ENCODE measurements around the gene SLIT3.
"Not testable (repeated sequence)": the region's sequence is repeated elsewhere in the genome, so short reads cannot be mapped to it uniquely, and the experiment has no call there.

Gene SLIT3

GRCh38 chr5:168756453-168757391 lies 544.2 kb downstream of the SLIT3 start:
- in situ Hi-C loops (cut with MboI; ENCODE audit: low sequenced_read_pairs), result no loop called here

- in situ Hi-C loops (cut with MboI; ENCODE audit: low sequenced_read_pairs), result no loop called here
Measured at GRCh38 chr5:168755548-168756093, 545.3 kb downstream of the SLIT3 start.

- in situ Hi-C loops (cut with MboI; ENCODE audit: low sequenced_read_pairs), result no loop called here
Measured at GRCh38 chr5:168753691-168754254, 547.2 kb downstream of the SLIT3 start.

- in situ Hi-C loops (cut with MboI; ENCODE audit: low sequenced_read_pairs), result no loop called here
Measured at GRCh38 chr5:168752416-168753190, 548.3 kb downstream of the SLIT3 start.

GRCh38 chr5:168752012-168752411 lies 548.9 kb downstream of the SLIT3 start:
- in situ Hi-C loops (cut with MboI; ENCODE audit: low sequenced_read_pairs), result no loop called here

- in situ Hi-C loops (cut with MboI; ENCODE audit: low sequenced_read_pairs), result no loop called here
Measured at GRCh38 chr5:168750926-168751325, 550.0 kb downstream of the SLIT3 start.

- in situ Hi-C loops (cut with MboI; ENCODE audit: low sequenced_read_pairs), result no loop called here
Measured at GRCh38 chr5:168749391-168750100, 551.4 kb downstream of the SLIT3 start.

GRCh38 chr5:168747987-168748777 lies 552.8 kb downstream of the SLIT3 start:
- in situ Hi-C loops (cut with MboI; ENCODE audit: low sequenced_read_pairs), result no loop called here

- in situ Hi-C loops (cut with MboI; ENCODE audit: low sequenced_read_pairs), result no loop called here
Measured at GRCh38 chr5:168746893-168747640, 553.9 kb downstream of the SLIT3 start.

GRCh38 chr5:168746126-168746892 lies 554.6 kb downstream of the SLIT3 start:
- in situ Hi-C loops (cut with MboI; ENCODE audit: low sequenced_read_pairs), result not testable (repeated sequence)

- in situ Hi-C loops (cut with MboI; ENCODE audit: low sequenced_read_pairs), result no loop called here
Measured at GRCh38 chr5:168743617-168744016, 557.3 kb downstream of the SLIT3 start.

GRCh38 chr5:168742311-168742710 lies 558.6 kb downstream of the SLIT3 start:
- in situ Hi-C loops (cut with MboI; ENCODE audit: low sequenced_read_pairs), result not testable (repeated sequence)

GRCh38 chr5:168740811-168741213 lies 560.1 kb downstream of the SLIT3 start:
- in situ Hi-C loops (cut with MboI; ENCODE audit: low sequenced_read_pairs), result no loop called here

- in situ Hi-C loops (cut with MboI; ENCODE audit: low sequenced_read_pairs), result no loop called here
Measured at GRCh38 chr5:168740092-168740800, 560.7 kb downstream of the SLIT3 start.

- in situ Hi-C loops (cut with MboI; ENCODE audit: low sequenced_read_pairs), result no loop called here
Measured at GRCh38 chr5:168737066-168737465, 563.9 kb downstream of the SLIT3 start.

GRCh38 chr5:168736281-168736831 lies 564.6 kb downstream of the SLIT3 start:
- in situ Hi-C loops (cut with MboI; ENCODE audit: low sequenced_read_pairs), result no loop called here

GRCh38 chr5:168734620-168735300 lies 566.2 kb downstream of the SLIT3 start:
- in situ Hi-C loops (cut with MboI; ENCODE audit: low sequenced_read_pairs), result no loop called here

Measured in HL-60/S4 treated with retinoic acid at 250 ng/mL for 4 days and 3 days (cell line).